IMR-90 (cell line): Measurements from ENCODE around the gene HELZ. TPM values are rescaled to one million over a fixed set of nuclear protein-coding genes. Genes with fewer than 3 reads are reported as not detected.

Source experiments
- ATAC-seq: fragments of 200-7000 bp; cut with Tn5 transposase; 2 replicates; pipeline ENCODE4 v1.9.1; 2020; ENCODE audit warnings: low read depth, mild to moderate bottlenecking, moderate library complexity
- BruUV-seq: library from RNA; stranded (reverse); fragments of 400-500 nt; replicated peaks from 2 replicates; lab custom pipeline; 2021; lab: Mats Ljungman, UMichigan
- CTCF ChIA-PET: fragments of 300-600 bp; formaldehyde crosslinking; extraction: SDS; loops from one replicate; lab custom pipeline; 2021; ENCODE audit warnings: antibody characterized with exemption; lab: Yijun Ruan, JAX
- POLR2A ChIA-PET: fragments of 300-600 bp; sonication (Branson Sonifier 250); formaldehyde crosslinking; loops from one replicate; lab custom pipeline; 2022; ENCODE audit warnings: antibody characterized with exemption; ENCODE audit not compliant: unreplicated experiment; lab: Charles Lee
- DNase-seq: peaks from one replicate; pipeline ENCODE4 v3.0.0; 2013
- H2AFZ ChIP-seq: replicated peaks from 2 replicates; pipeline ENCODE3; 2013; ENCODE audit warnings: low read length, mild to moderate bottlenecking; ENCODE audit not compliant: poor library complexity
- H2AK5ac ChIP-seq: 2 replicates; pipeline ENCODE4 v1.6.1; 2013; ENCODE audit warnings: low read depth, low read length, inconsistent platforms
- H2AK9ac ChIP-seq: replicated peaks from 2 replicates; pipeline ENCODE3; 2013; ENCODE audit warnings: mild to moderate bottlenecking, low read depth, low read length, moderate library complexity; ENCODE audit not compliant: poor library complexity
- H2BK120ac ChIP-seq: 2 replicates; pipeline ENCODE4 v1.6.1; 2013; ENCODE audit warnings: low read depth, low read length, inconsistent platforms
- H2BK15ac ChIP-seq: 3 replicates; pipeline ENCODE4 v1.6.1; 2013; ENCODE audit warnings: low read depth, low read length, inconsistent platforms
- H2BK20ac ChIP-seq: 2 replicates; pipeline ENCODE4 v1.6.1; 2013; ENCODE audit warnings: low read depth, mild to moderate bottlenecking, inconsistent platforms, low read length, moderate library complexity
- H2BK5ac ChIP-seq: 2 replicates; pipeline ENCODE4 v1.6.1; 2013; ENCODE audit warnings: mild to moderate bottlenecking, low read depth, low read length, inconsistent platforms; ENCODE audit not compliant: poor library complexity, severe bottlenecking
- H3K14ac ChIP-seq: replicated peaks from 2 replicates; pipeline ENCODE4 v1.6.1; 2013; ENCODE audit warnings: low read depth, low read length, inconsistent platforms
- H3K18ac ChIP-seq: 2 replicates; pipeline ENCODE4 v1.6.1; 2013; ENCODE audit warnings: low read depth, low read length, control low read depth
- H3K23ac ChIP-seq: 2 replicates; pipeline ENCODE4 v1.6.1; 2013; ENCODE audit warnings: low read depth, low read length, inconsistent platforms
- H3K27ac ChIP-seq: 2 replicates; pipeline ENCODE4 v1.5.1; 2013; ENCODE audit warnings: mild to moderate bottlenecking, control low read depth, low read length; ENCODE audit not compliant: insufficient read depth
- H3K27me3 ChIP-seq: 2 replicates; pipeline ENCODE4 v1.6.1; 2013; ENCODE audit warnings: low read length; ENCODE audit not compliant: control insufficient read depth, insufficient read depth
- H3K36me3 ChIP-seq: 2 replicates; pipeline ENCODE4 v1.6.1; 2013; ENCODE audit warnings: low read length, mixed read lengths; ENCODE audit not compliant: control insufficient read depth, insufficient read depth
- H3K4ac ChIP-seq: 2 replicates; pipeline ENCODE4 v1.6.1; 2013; ENCODE audit warnings: low read depth, low read length, inconsistent platforms
- H3K4me1 ChIP-seq: 2 replicates; pipeline ENCODE4 v1.6.1; 2013; ENCODE audit warnings: low read length, mixed read lengths; ENCODE audit not compliant: control insufficient read depth, insufficient read depth
- H3K4me2 ChIP-seq: 2 replicates; pipeline ENCODE4 v1.6.1; 2013; ENCODE audit warnings: low read depth, mild to moderate bottlenecking, control low read depth, low read length, moderate library complexity
- H3K4me3 ChIP-seq: 2 replicates; pipeline ENCODE4 v1.5.1; 2013; ENCODE audit warnings: low read depth, mild to moderate bottlenecking, control low read depth, low read length, moderate library complexity; ENCODE audit not compliant: insufficient read depth
- H3K56ac ChIP-seq: 2 replicates; pipeline ENCODE4 v1.6.1; 2013; ENCODE audit warnings: low read length, inconsistent platforms; ENCODE audit not compliant: insufficient read depth; ENCODE audit errors: extremely low read depth
- H3K79me1 ChIP-seq, 2 experiments: 2 replicates each; pipeline ENCODE4 v1.6.1; 2013; ENCODE audit warnings: low read length in 2 of 2, inconsistent platforms in 1 of 2, low read depth in 1 of 2
- H3K9ac ChIP-seq: 2 replicates; pipeline ENCODE4 v1.6.1; 2013; ENCODE audit warnings: low read depth, low read length, control low read depth
- H3K9me1 ChIP-seq: 2 replicates; pipeline ENCODE4 v1.6.1; 2013; ENCODE audit warnings: low read length, inconsistent platforms; ENCODE audit not compliant: insufficient read depth
- H3K9me3 ChIP-seq: 2 replicates; pipeline ENCODE4 v1.6.1; 2013; ENCODE audit warnings: low read length; ENCODE audit not compliant: control insufficient read depth, insufficient read depth
- H4K20me1 ChIP-seq: 2 replicates; pipeline ENCODE4 v1.6.1; 2013; ENCODE audit warnings: low read length, inconsistent platforms; ENCODE audit not compliant: insufficient read depth
- H4K5ac ChIP-seq: 2 replicates; pipeline ENCODE4 v1.6.1; 2013; ENCODE audit warnings: mild to moderate bottlenecking, low read depth, low read length, control low read depth
- H4K8ac ChIP-seq, 2 experiments: 2 replicates each; pipeline ENCODE4 v1.6.1; 2013; ENCODE audit warnings: low read depth in 2 of 2, low read length in 2 of 2, control low read depth in 1 of 2, inconsistent platforms in 1 of 2
- H4K91ac ChIP-seq: 2 replicates; pipeline ENCODE4 v1.6.1; 2013; ENCODE audit warnings: low read depth, low read length, inconsistent platforms; ENCODE audit not compliant: insufficient read depth
- BHLHE40 ChIP-seq: fragments of 150-350 bp; IDR thresholded peaks from 2 replicates; pipeline ENCODE4 v1.6.1; 2016; ENCODE audit warnings: mild to moderate bottlenecking, low read depth, low read length
- CEBPB ChIP-seq: IDR thresholded peaks from 2 replicates; pipeline ENCODE4 v1.6.1; 2012; ENCODE audit warnings: low read depth, low read length, improper control_type of control experiment
- CTCF ChIP-seq: conservative IDR thresholded peaks from 2 replicates; pipeline ENCODE4 v1.5.1; 2012; ENCODE audit warnings: mild to moderate bottlenecking, low read depth, low read length, improper control_type of control experiment
- FOS ChIP-seq: fragments of 150-350 bp; IDR thresholded peaks from 2 replicates; pipeline ENCODE4 v1.6.1; 2016; ENCODE audit warnings: low read depth, low read length
- MAFK ChIP-seq: IDR thresholded peaks from 2 replicates; pipeline ENCODE4 v1.6.1; 2012; ENCODE audit warnings: low read depth, low read length, improper control_type of control experiment
- MAZ ChIP-seq: IDR thresholded peaks from 2 replicates; pipeline ENCODE4 v1.6.1; 2012; ENCODE audit warnings: low read depth, mild to moderate bottlenecking, low read length, improper control_type of control experiment, moderate library complexity, borderline replicate concordance
- MXI1 ChIP-seq: IDR thresholded peaks from 2 replicates; pipeline ENCODE4 v1.6.1; 2012; ENCODE audit warnings: low read depth, mild to moderate bottlenecking, low read length, moderate library complexity, borderline replicate concordance
- POLR2A ChIP-seq: IDR thresholded peaks from 2 replicates; pipeline ENCODE4 v1.6.1; 2012; ENCODE audit warnings: mild to moderate bottlenecking, low read depth, low read length
- RAD21 ChIP-seq: IDR thresholded peaks from 2 replicates; pipeline ENCODE4 v1.6.1; 2012; ENCODE audit warnings: low read length, improper control_type of control experiment
- RCOR1 ChIP-seq: IDR thresholded peaks from 2 replicates; pipeline ENCODE4 v1.6.1; 2012; ENCODE audit warnings: mild to moderate bottlenecking, low read length, improper control_type of control experiment; ENCODE audit not compliant: insufficient replicate concordance
- SMC3 ChIP-seq: fragments of 150-350 bp; IDR thresholded peaks from 2 replicates; pipeline ENCODE4 v1.6.1; 2016; ENCODE audit warnings: low read depth, mild to moderate bottlenecking, antibody characterized with exemption, low read length, moderate library complexity
- USF2 ChIP-seq: fragments of 150-350 bp; IDR thresholded peaks from 2 replicates; pipeline ENCODE4 v1.6.1; 2017; ENCODE audit warnings: mild to moderate bottlenecking, antibody characterized with exemption, low read length, low read depth
- WGBS, 2 experiments: methylation state at CpG; one replicate each; pipeline versions ENCODE4 v1.1.5 to v1.1.7; 2013; ENCODE audit warnings: missing lambda C conversion rate in 2 of 2; ENCODE audit not compliant: insufficient read length in 1 of 2; ENCODE audit errors: extremely low coverage in 2 of 2; 5-methylcytosine and 5-hydroxymethylcytosine counted together
- dilution Hi-C: fragments of 300-500 bp; cut with HindIII; formaldehyde crosslinking; loops from one replicate; pipeline ENCODE4 v1.14.3; 2018; ENCODE audit warnings: low sequenced_read_pairs; ENCODE audit not compliant: unreplicated experiment
- in situ Hi-C: fragments of 300-500 bp; cut with MboI; formaldehyde crosslinking; loops from 3 replicates; pipeline ENCODE4 v1.14.3; 2019; ENCODE audit warnings: low sequenced_read_pairs, inconsistent platforms, mixed read lengths
- intact Hi-C: fragments of 100-400 bp; cut with micrococcal nuclease; formaldehyde crosslinking; loops from 2 replicates; pipeline ENCODE4 v1.10.0; 2022
- polyA plus RNA-seq, 3 experiments: library from polyadenylated mRNA; depleted of rRNA; stranded (reverse); fragments of >200 nt; gene quantifications; 2 replicates each; pipeline ENCODE4 v1.2.3, GENCODE V29; 2012; ENCODE audit warnings: low replicate concordance in 1 of 3
- total RNA-seq: library from RNA; depleted of rRNA; stranded (reverse); fragments of >200 nt; gene quantifications from 2 replicates; pipeline ENCODE4 v1.2.3, GENCODE V29; 2012
- TF ChIP-seq, protein P1 (sequence below): fragments of 150-350 bp; IDR thresholded peaks from 2 replicates; pipeline ENCODE4 v1.6.1; 2016; ENCODE audit warnings: low read depth, mild to moderate bottlenecking, low read length, moderate library complexity, borderline replicate concordance

Gene HELZ
- total and polyA plus RNA-seq, 2 of the 4 experiments (the other 2 are of a cell fraction): 8.0 to 60.6 TPM

DNA sequence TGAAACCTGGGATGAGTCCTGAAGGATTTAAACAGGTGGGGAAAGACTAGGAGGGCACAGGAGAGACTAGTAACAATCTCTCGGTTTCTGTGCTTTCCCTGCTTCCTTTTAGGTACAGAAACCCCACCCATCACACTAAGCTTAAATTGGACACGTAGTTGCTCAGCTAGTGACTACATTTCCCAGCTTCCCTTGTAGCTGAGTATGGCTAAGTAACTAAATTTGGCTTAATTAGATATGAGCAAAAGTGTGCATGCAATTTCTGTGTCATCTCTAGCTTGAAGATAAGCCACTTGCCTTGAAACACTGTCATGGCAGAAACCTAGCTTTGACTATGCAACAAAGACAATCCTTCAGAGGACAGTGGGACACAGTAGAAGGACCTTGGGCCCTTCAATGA is 164.2 kb downstream of the HELZ start:
- H3K4me3 ChIP-seq: no peak overlapping the region
- no peak for DNase-seq
- no peak for ATAC-seq
- no peak for TF ChIP-seq CTCF
- no peak for TF ChIP-seq FOS
- no peak for TF ChIP-seq SMC3
- TF ChIP-seq POLR2A: no peak
- no peak for TF ChIP-seq USF2
- TF ChIP-seq RCOR1: no peak
- TF ChIP-seq, protein P1, sequence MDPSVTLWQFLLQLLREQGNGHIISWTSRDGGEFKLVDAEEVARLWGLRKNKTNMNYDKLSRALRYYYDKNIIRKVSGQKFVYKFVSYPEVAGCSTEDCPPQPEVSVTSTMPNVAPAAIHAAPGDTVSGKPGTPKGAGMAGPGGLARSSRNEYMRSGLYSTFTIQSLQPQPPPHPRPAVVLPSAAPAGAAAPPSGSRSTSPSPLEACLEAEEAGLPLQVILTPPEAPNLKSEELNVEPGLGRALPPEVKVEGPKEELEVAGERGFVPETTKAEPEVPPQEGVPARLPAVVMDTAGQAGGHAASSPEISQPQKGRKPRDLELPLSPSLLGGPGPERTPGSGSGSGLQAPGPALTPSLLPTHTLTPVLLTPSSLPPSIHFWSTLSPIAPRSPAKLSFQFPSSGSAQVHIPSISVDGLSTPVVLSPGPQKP: no peak
- TF ChIP-seq RAD21: no peak
- TF ChIP-seq BHLHE40: no peak
- no peak for TF ChIP-seq MAZ
- TF ChIP-seq MAFK: no peak
- TF ChIP-seq CEBPB: no peak
- no peak for TF ChIP-seq MXI1
- H2AFZ ChIP-seq: no peak overlapping the region
- no peak overlapping the region for H3K27ac ChIP-seq
- ChIA-PET CTCF (no interaction called here), POLR2A (no interaction called here)
- no peak overlapping the region for H3K4ac ChIP-seq
- H3K9ac ChIP-seq: no peak overlapping the region
- no peak overlapping the region for H3K4me2 ChIP-seq
- peaks cover 11 to 20% of the 10 kb centered on the region in 2 experiments; a peak in 2 of 4 replicates for H3K79me1 ChIP-seq
- intact Hi-C loops: no loop called here
- no peak overlapping the region for H2BK15ac ChIP-seq
- no peak overlapping the region for H2BK20ac ChIP-seq
- H3K18ac ChIP-seq: no peak overlapping the region
- dilution Hi-C loops: no loop called here
- H2BK120ac ChIP-seq: no peak overlapping the region
- no peaks in the 10 kb centered on the region; the same call in 1 of the 2 replicates for H4K20me1 ChIP-seq
- no peaks in the 10 kb centered on the region for H3K27me3 ChIP-seq
- H4K91ac ChIP-seq: no peak overlapping the region
- peaks cover 4% of the 10 kb centered on the region; the same call in 1 of the 2 replicates for H3K9me1 ChIP-seq
- no peak overlapping the region for H3K23ac ChIP-seq
- H2BK5ac ChIP-seq: no peak overlapping the region
- no peak overlapping the region for H2AK5ac ChIP-seq
- no peak overlapping the region for H4K8ac ChIP-seq
- H3K14ac ChIP-seq: no peak overlapping the region
- no peak overlapping the region for H2AK9ac ChIP-seq
- no TSS peak for BruUV-seq
- no peak overlapping the region for H3K56ac ChIP-seq
- in situ Hi-C loops: no loop called here
- H3K4me1 ChIP-seq: no peaks in the 10 kb centered on the region
- H3K9me3 ChIP-seq: no peaks in the 10 kb centered on the region
- no peak overlapping the region for H4K5ac ChIP-seq
- H3K36me3 ChIP-seq: peaks cover 14% of the 10 kb centered on the region
- WGBS, 2 experiments: no CpG with 5 or more reads among the region's 2 CpGs
